Measurements from ENCODE around the gene UPK3A.

UPK3A gene

DNA sequence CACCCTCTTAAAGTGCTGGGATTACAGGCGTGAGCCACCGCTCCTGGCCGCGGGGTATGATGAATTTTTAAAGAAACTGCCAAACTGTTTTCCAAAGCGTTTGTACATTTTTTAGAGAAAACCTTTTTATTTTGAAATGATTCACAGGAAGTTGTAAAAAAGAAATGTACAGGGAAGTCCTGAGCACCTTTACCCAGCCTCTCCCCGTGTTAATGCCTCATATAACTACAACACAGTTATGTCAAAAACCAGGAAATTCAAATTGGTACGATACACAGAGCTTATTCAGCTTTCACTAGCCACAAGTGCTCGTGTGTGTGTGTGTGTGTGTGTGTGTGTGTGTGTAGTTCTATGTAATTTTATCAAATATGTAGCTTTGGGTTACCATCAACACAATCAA is 18.0 kb downstream of the UPK3A start:
- H3K4me3 ChIP-seq (ENCODE audit: low read depth, low read length) = no peak overlapping the region
- TF ChIP-seq, protein P1, sequence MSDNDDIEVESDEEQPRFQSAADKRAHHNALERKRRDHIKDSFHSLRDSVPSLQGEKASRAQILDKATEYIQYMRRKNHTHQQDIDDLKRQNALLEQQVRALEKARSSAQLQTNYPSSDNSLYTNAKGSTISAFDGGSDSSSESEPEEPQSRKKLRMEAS (IDR thresholded peaks at IDR 0.05; ENCODE audit: low read depth, low read length) = no peak
- DNase-seq (ENCODE audit: low read depth) = no peak

DNA sequence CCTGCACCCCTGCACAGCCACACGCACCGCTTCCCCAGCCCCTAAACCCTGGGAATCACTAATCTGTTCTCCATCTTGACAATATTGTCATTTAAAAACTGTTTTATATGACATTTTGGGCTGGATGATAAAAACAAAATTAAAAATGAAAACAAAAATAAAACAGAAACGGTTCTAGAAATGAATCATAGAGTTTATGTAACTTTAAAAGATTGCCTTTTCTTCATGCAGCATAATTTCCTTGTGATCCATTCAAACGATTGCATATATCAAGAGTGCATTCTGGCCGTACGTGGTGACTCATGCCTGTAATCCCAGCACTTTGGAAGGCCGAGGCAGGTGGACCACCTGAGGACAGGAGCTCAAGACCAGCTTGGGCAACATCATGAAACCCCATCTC is 18.4 kb downstream of the UPK3A start:
- no peak for DNase-seq (ENCODE audit: low read depth)
- no peak overlapping the region for H3K4me3 ChIP-seq (ENCODE audit: low read depth, low read length)
- TF ChIP-seq, protein P1 (IDR thresholded peaks at IDR 0.05; ENCODE audit: low read depth, low read length) = no peak
- no peak for TF ChIP-seq POLR2A (IDR thresholded peaks at IDR 0.05; ENCODE audit: extremely low read depth, insufficient read length)
- TF ChIP-seq, protein P2, sequence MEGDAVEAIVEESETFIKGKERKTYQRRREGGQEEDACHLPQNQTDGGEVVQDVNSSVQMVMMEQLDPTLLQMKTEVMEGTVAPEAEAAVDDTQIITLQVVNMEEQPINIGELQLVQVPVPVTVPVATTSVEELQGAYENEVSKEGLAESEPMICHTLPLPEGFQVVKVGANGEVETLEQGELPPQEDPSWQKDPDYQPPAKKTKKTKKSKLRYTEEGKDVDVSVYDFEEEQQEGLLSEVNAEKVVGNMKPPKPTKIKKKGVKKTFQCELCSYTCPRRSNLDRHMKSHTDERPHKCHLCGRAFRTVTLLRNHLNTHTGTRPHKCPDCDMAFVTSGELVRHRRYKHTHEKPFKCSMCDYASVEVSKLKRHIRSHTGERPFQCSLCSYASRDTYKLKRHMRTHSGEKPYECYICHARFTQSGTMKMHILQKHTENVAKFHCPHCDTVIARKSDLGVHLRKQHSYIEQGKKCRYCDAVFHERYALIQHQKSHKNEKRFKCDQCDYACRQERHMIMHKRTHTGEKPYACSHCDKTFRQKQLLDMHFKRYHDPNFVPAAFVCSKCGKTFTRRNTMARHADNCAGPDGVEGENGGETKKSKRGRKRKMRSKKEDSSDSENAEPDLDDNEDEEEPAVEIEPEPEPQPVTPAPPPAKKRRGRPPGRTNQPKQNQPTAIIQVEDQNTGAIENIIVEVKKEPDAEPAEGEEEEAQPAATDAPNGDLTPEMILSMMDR (IDR thresholded peaks at IDR 0.05; ENCODE audit: low read depth, low read length) = no peak
- no peak for TF ChIP-seq MYC (IDR thresholded peaks at IDR 0.05; ENCODE audit: low read depth, low read length)

DNA sequence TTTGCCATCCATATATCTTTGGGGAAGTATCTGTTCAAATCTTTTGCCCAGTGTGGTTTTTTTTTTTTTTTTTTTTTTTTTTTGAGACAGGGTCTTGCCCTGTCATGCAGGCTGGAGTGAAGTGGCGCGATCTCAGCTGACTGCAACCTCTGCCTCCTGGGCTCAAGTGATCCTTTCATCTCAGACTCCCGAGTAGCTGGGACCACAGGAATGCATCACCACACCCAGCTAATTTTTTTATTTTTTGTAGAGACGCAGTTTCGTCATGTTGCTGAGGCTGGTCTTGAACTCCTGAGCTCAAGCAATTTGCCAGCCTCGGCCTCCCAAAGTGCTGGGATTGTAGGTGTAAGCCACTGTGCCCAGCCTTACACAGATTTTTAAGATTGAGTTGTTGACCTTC is 20.2 kb downstream of the UPK3A start:
- TF ChIP-seq, protein P1 (IDR thresholded peaks at IDR 0.05; ENCODE audit: low read depth, low read length) = no peak
- TF ChIP-seq POLR2A (IDR thresholded peaks at IDR 0.05; ENCODE audit: extremely low read depth, insufficient read length) (no peak), MYC (IDR thresholded peaks at IDR 0.05; ENCODE audit: low read depth, low read length) (no peak)
- TF ChIP-seq, protein P2 (IDR thresholded peaks at IDR 0.05; ENCODE audit: low read depth, low read length) = no peak
- no peak overlapping the region for H3K4me3 ChIP-seq (ENCODE audit: low read depth, low read length)
- DNase-seq (ENCODE audit: low read depth) = no peak

DNA sequence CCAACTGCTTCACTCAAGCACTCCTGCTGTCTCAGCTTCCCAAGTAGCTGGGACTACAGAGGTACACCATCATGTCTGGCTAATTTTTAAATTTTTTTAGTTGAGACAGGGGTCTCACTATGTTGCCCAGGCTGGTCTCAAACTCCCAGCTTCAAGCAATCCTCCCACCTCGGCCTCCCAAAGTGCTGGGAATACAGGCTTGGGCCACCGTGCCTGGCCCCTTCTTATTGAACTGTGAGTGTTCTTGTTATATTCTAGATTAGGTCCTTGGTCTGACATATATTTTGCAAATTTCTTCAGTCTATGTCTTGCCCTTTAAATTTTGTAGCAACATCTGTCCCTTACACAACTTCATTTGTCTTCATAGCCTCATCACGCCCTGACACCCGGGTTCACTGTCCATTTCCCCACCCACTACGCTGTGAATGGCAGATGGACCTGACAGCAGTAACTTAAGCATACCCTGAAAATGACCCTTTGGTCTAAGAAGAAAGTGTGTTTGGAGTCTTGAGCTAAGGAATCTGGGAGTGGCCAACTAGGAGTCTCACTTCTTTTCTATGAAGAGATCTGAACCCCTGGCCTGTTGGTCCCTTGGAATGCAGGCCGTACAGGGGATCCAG is 20.8 kb downstream of the UPK3A start:
- no peak overlapping the region for H3K4me3 ChIP-seq (ENCODE audit: low read depth, low read length)
- TF ChIP-seq, protein P1 (IDR thresholded peaks at IDR 0.05; ENCODE audit: low read depth, low read length) = no peak
- TF ChIP-seq, protein P2 (IDR thresholded peaks at IDR 0.05; ENCODE audit: low read depth, low read length) = no peak
- no peak for TF ChIP-seq POLR2A (IDR thresholded peaks at IDR 0.05; ENCODE audit: extremely low read depth, insufficient read length)
- no peak for TF ChIP-seq MYC (IDR thresholded peaks at IDR 0.05; ENCODE audit: low read depth, low read length)
- DNase-seq (ENCODE audit: low read depth) = no peak

DNA sequence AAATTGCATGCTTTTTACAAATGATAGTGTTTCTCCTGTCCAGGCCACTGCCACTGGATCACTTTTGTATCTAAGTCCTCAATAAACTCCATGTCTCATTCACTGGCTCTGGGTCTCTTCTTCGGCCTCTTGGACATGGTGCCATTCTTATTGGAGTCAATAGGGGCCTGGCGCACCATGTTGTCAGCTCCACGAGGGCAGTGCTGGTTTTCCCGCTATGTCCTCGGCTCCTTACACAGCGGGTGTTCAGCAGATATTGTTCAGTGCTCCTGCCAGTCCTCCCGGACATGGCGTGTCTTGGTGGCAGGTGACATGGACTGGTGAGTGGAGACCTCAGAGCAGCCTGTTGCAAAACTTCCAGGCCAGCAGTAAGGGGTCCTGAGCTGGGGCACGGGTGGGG is 21.4 kb downstream of the UPK3A start:
- H3K4me3 ChIP-seq (ENCODE audit: low read depth, low read length) = no peak overlapping the region
- no peak for DNase-seq (ENCODE audit: low read depth)
- TF ChIP-seq MYC (IDR thresholded peaks at IDR 0.05; ENCODE audit: low read depth, low read length) = no peak
- TF ChIP-seq POLR2A (IDR thresholded peaks at IDR 0.05; ENCODE audit: extremely low read depth, insufficient read length) = no peak
- TF ChIP-seq, protein P2 (IDR thresholded peaks at IDR 0.05; ENCODE audit: low read depth, low read length) = no peak
- TF ChIP-seq, protein P1 (IDR thresholded peaks at IDR 0.05; ENCODE audit: low read depth, low read length) = no peak

DNA sequence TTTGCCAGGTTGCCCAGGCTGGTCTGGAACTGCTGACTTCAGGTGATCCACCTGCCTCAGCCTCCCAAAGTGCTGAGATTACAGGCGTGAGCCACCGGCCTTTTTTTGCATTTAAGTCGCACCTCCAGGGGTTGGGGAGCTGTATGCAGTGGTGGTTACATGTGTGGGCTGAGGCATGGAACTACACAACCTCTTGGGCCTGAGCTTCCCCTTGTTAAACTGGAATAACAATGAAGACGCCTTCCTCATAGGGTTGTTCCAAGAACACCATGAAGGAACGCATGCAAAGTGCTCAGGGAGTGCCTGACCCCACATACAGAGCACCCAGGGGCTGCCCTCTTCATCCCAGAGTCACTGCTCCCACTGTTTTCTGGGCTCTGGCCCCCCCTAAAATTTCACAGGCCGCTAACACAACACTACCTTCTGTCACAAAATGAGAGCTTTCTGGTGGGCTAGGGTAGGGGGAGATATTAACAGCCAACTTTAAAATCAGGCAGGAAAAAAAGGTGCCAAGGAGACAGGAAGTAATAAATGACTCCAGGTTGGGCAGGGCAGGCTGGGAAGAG is 23.7 kb downstream of the UPK3A start:
- H3K4me3 ChIP-seq (ENCODE audit: low read depth, low read length) = no peak overlapping the region
- TF ChIP-seq POLR2A (IDR thresholded peaks at IDR 0.05; ENCODE audit: extremely low read depth, insufficient read length) = no peak
- TF ChIP-seq, protein P1 (IDR thresholded peaks at IDR 0.05; ENCODE audit: low read depth, low read length) = no peak
- TF ChIP-seq, protein P2 (IDR thresholded peaks at IDR 0.05; ENCODE audit: low read depth, low read length) = no peak
- no peak for TF ChIP-seq MYC (IDR thresholded peaks at IDR 0.05; ENCODE audit: low read depth, low read length)
- DNase-seq (ENCODE audit: low read depth) = peak; percentile 28

Measured in NB4 (cell line).